Mesenchymal stem cell (in vitro differentiated cells and primary cell): ENCODE measurements around the gene KDM5B.

ENCODE experiments used
- DNase-seq: peaks from one replicate; pipeline ENCODE4 v3.0.0-alpha.2; 2013
- H2AFZ ChIP-seq: one replicate; pipeline ENCODE4 v1.6.1; 2013; ENCODE audit warnings: low read depth, mild to moderate bottlenecking, control low read depth, inconsistent platforms, low read length, moderate library complexity
- H2AK5ac ChIP-seq: 2 replicates; pipeline ENCODE4 v1.6.1; 2013; ENCODE audit warnings: low read length, moderate library complexity, mild to moderate bottlenecking, inconsistent platforms; ENCODE audit not compliant: severe bottlenecking
- H2BK120ac ChIP-seq: one replicate; pipeline ENCODE4 v1.6.1; 2013; ENCODE audit warnings: low read depth, mild to moderate bottlenecking, inconsistent platforms, low read length, moderate library complexity
- H2BK12ac ChIP-seq, 2 experiments: one replicate each; pipeline ENCODE4 v1.6.1; 2013; ENCODE audit warnings: inconsistent platforms in 2 of 2, low read length in 2 of 2, mild to moderate bottlenecking in 2 of 2, moderate library complexity in 2 of 2, control low read depth in 1 of 2
- H2BK15ac ChIP-seq: one replicate; pipeline ENCODE4 v1.6.1; 2013; ENCODE audit warnings: mild to moderate bottlenecking, low read depth, inconsistent platforms; ENCODE audit not compliant: poor library complexity, severe bottlenecking
- H2BK5ac ChIP-seq: 2 replicates; pipeline ENCODE4 v1.6.1; 2013; ENCODE audit warnings: low read depth, mild to moderate bottlenecking, low read length, control low read depth, inconsistent platforms; ENCODE audit not compliant: poor library complexity, severe bottlenecking
- H3K14ac ChIP-seq, 2 experiments: one replicate each; pipeline ENCODE4 v1.6.1; 2013; ENCODE audit warnings: inconsistent platforms in 2 of 2, low read length in 2 of 2, control low read depth in 1 of 2, mild to moderate bottlenecking in 1 of 2, moderate library complexity in 1 of 2
- H3K18ac ChIP-seq, 2 experiments: one replicate each; pipeline ENCODE4 v1.6.1; 2013; ENCODE audit warnings: inconsistent platforms in 2 of 2, low read length in 2 of 2, control low read depth in 1 of 2, low read depth in 1 of 2, mild to moderate bottlenecking in 1 of 2
- H3K23ac ChIP-seq, 2 experiments: one replicate each; pipeline ENCODE4 v1.6.1; 2013; ENCODE audit warnings: inconsistent platforms in 2 of 2, low read length in 2 of 2, mild to moderate bottlenecking in 2 of 2, moderate library complexity in 2 of 2, control low read depth in 1 of 2
- H3K27ac ChIP-seq: 2 replicates; pipeline ENCODE4 v1.5.1; 2013; ENCODE audit warnings: mild to moderate bottlenecking, moderate library complexity, low read length, control low read depth, inconsistent platforms; ENCODE audit not compliant: poor library complexity, severe bottlenecking
- H3K27me3 ChIP-seq, 2 experiments: 2 replicates each; pipeline versions ENCODE4 v1.6.1 to v1.7.0; 2013; ENCODE audit warnings: low read length in 2 of 2, mild to moderate bottlenecking in 2 of 2, moderate library complexity in 2 of 2, control low read depth in 1 of 2, inconsistent platforms in 1 of 2; ENCODE audit not compliant: control insufficient read depth in 1 of 2, insufficient read depth in 1 of 2
- H3K36me3 ChIP-seq, 2 experiments: 2 replicates each; pipeline versions ENCODE4 v1.6.1 to v1.7.0; 2013; ENCODE audit warnings: low read length in 2 of 2, control low read depth in 1 of 2, inconsistent platforms in 1 of 2, low read depth in 1 of 2, mild to moderate bottlenecking in 1 of 2; ENCODE audit not compliant: insufficient read depth in 2 of 2, control insufficient read depth in 1 of 2
- H3K4ac ChIP-seq, 2 experiments: one replicate each; pipeline ENCODE4 v1.6.1; 2013; ENCODE audit warnings: inconsistent platforms in 2 of 2, low read length in 2 of 2, mild to moderate bottlenecking in 2 of 2, moderate library complexity in 2 of 2, control low read depth in 1 of 2, low read depth in 1 of 2
- H3K4me1 ChIP-seq: 2 replicates; pipeline ENCODE4 v1.6.1; 2013; ENCODE audit warnings: low read depth, low read length, control low read depth; ENCODE audit not compliant: control insufficient read depth, insufficient read depth
- H3K4me2 ChIP-seq: 2 replicates; pipeline ENCODE4 v1.6.1; 2013; ENCODE audit warnings: low read length, mild to moderate bottlenecking, inconsistent platforms; ENCODE audit not compliant: poor library complexity, severe bottlenecking
- H3K4me3 ChIP-seq, 2 experiments: 2 replicates each; pipeline versions ENCODE4 v1.5.1 to v1.7.0; 2013; ENCODE audit warnings: low read length in 2 of 2, mild to moderate bottlenecking in 2 of 2, control low read depth in 1 of 2, low read depth in 1 of 2; ENCODE audit not compliant: insufficient read depth in 1 of 2
- H3K79me1 ChIP-seq: replicated peaks from 2 replicates; pipeline ENCODE4 v1.6.1; 2013; ENCODE audit warnings: mild to moderate bottlenecking, control low read depth, low read length, inconsistent platforms; ENCODE audit not compliant: poor library complexity, severe bottlenecking
- H3K9ac ChIP-seq: 2 replicates; pipeline ENCODE4 v1.7.0; 2013; ENCODE audit warnings: mild to moderate bottlenecking, low read length, moderate library complexity
- H3K9me3 ChIP-seq: 2 replicates; pipeline ENCODE4 v1.7.0; 2013; ENCODE audit warnings: mild to moderate bottlenecking, low read length; ENCODE audit not compliant: control insufficient read depth
- H4K8ac ChIP-seq: one replicate; pipeline ENCODE4 v1.6.1; 2013; ENCODE audit warnings: inconsistent platforms, mild to moderate bottlenecking, low read length, moderate library complexity
- H4K91ac ChIP-seq: one replicate; pipeline ENCODE4 v1.6.1; 2013; ENCODE audit warnings: mild to moderate bottlenecking, low read length, inconsistent platforms
- WGBS: methylation state at CpG from one replicate; pipeline ENCODE4 v1.1.7; 2013; ENCODE audit warnings: mixed read lengths; 5-methylcytosine and 5-hydroxymethylcytosine counted together

Gene KDM5B

GRCh38 chr1:202788800-202789199 lies 19.4 kb downstream of the KDM5B start:
- Histone ChIP-seq H3K9ac (no peak overlapping the region), H3K4me3 (no peak overlapping the region), H2AK5ac (no peak overlapping the region), H4K8ac (no peak overlapping the region), H3K9me3 (no peaks in the 10 kb centered on the region), H3K18ac (no peak overlapping the region), H3K14ac (no peak overlapping the region), H3K4me1 (peaks cover 4% of the 10 kb centered on the region), H3K4me2 (no peak overlapping the region), H3K27ac (no peak overlapping the region), H3K36me3 (no peaks in the 10 kb centered on the region), H3K23ac (no peak overlapping the region), H2BK120ac (no peak overlapping the region), H2AFZ (no peak overlapping the region), H2BK15ac (no peak overlapping the region), H3K79me1 (peaks cover 2% of the 10 kb centered on the region), H2BK12ac (no peak overlapping the region), H3K4ac (no peak overlapping the region), H3K27me3 (no peaks in the 10 kb centered on the region), H2BK5ac (no peak overlapping the region), H4K91ac (no peak overlapping the region)
- no peak for DNase-seq
- 90% methylated on average over 3 of the region's 3 CpGs for WGBS

- no peak overlapping the region for H2BK12ac ChIP-seq
- no peak overlapping the region for H2BK120ac ChIP-seq
- H2BK5ac ChIP-seq: no peak overlapping the region
- 94% methylated on average over 3 of the region's 4 CpGs for WGBS
- H3K4me3 ChIP-seq: no peak overlapping the region
- no peak overlapping the region for H3K14ac ChIP-seq
- no peak overlapping the region for H4K8ac ChIP-seq
- no peak for DNase-seq
- peaks cover 5% of the 10 kb centered on the region for H3K79me1 ChIP-seq
- no peak overlapping the region for H3K18ac ChIP-seq
- peaks cover 5% of the 10 kb centered on the region for H3K4me1 ChIP-seq
- H2BK15ac ChIP-seq: no peak overlapping the region
- H2AFZ ChIP-seq: no peak overlapping the region
- no peak overlapping the region for H3K23ac ChIP-seq
- H4K91ac ChIP-seq: no peak overlapping the region
- no peaks in the 10 kb centered on the region for H3K27me3 ChIP-seq
- H3K9ac ChIP-seq: no peak overlapping the region
- no peak overlapping the region for H3K27ac ChIP-seq
- no peak overlapping the region for H2AK5ac ChIP-seq
- H3K4me2 ChIP-seq: no peak overlapping the region
- no peaks in the 10 kb centered on the region for H3K36me3 ChIP-seq
- H3K9me3 ChIP-seq: no peaks in the 10 kb centered on the region
- H3K4ac ChIP-seq: no peak overlapping the region
Observed at GRCh38 chr1:202786804-202787203, 21.4 kb downstream of the KDM5B start.

GRCh38 chr1:202781180-202781579 lies 27.0 kb downstream of the KDM5B start:
- Histone ChIP-seq H3K4me1 (peaks cover 4% of the 10 kb centered on the region), H3K36me3 (peaks cover 5 to 8% of the 10 kb centered on the region in 2 experiments), H4K91ac (no peak overlapping the region), H2BK5ac (no peak overlapping the region), H2BK12ac (no peak overlapping the region), H2AK5ac (no peak overlapping the region), H4K8ac (no peak overlapping the region), H2BK120ac (no peak overlapping the region), H3K79me1 (peaks cover 8% of the 10 kb centered on the region), H3K4me3 (no peak overlapping the region), H3K14ac (no peak overlapping the region), H3K18ac (no peak overlapping the region), H2AFZ (no peak overlapping the region), H2BK15ac (no peak overlapping the region), H3K4me2 (peak overlapping the region; percentile 1), H3K27me3 (no peaks in the 10 kb centered on the region), H3K4ac (no peak overlapping the region), H3K27ac (no peak overlapping the region), H3K23ac (no peak overlapping the region), H3K9me3 (no peaks in the 10 kb centered on the region), H3K9ac (no peak overlapping the region)
- DNase-seq: no peak
- 100% methylated on average over 2 of the region's 4 CpGs for WGBS

GRCh38 chr1:202770135-202770534 lies 38.1 kb downstream of the KDM5B start:
- 97% methylated on average over 2 of the region's 2 CpGs for WGBS
- H4K8ac ChIP-seq: no peak overlapping the region
- H3K14ac ChIP-seq: no peak overlapping the region
- no peaks in the 10 kb centered on the region for H3K27me3 ChIP-seq
- no peak overlapping the region for H4K91ac ChIP-seq
- H2BK12ac ChIP-seq: no peak overlapping the region
- H2AFZ ChIP-seq: no peak overlapping the region
- no peak overlapping the region for H3K9ac ChIP-seq
- DNase-seq: no peak
- H3K4me1 ChIP-seq: no peaks in the 10 kb centered on the region
- H3K18ac ChIP-seq: no peak overlapping the region
- H3K23ac ChIP-seq: no peak overlapping the region
- no peak overlapping the region for H2BK15ac ChIP-seq
- H3K79me1 ChIP-seq: peaks cover 14% of the 10 kb centered on the region
- H3K27ac ChIP-seq: no peak overlapping the region
- no peak overlapping the region for H2BK120ac ChIP-seq
- H3K9me3 ChIP-seq: no peaks in the 10 kb centered on the region
- H2BK5ac ChIP-seq: no peak overlapping the region
- H3K4me3 ChIP-seq: no peak overlapping the region
- no peak overlapping the region for H3K4me2 ChIP-seq
- no peak overlapping the region for H3K4ac ChIP-seq
- H3K36me3 ChIP-seq: peaks cover 38 to 84% of the 10 kb centered on the region in 2 experiments
- H2AK5ac ChIP-seq: no peak overlapping the region
